ENCODE results near the gene SYT7.

GRCh38 chr11:61477126-61477525 lies 103.8 kb downstream of the SYT7 start:
- TF ChIP-seq CTCF (IDR thresholded peaks at IDR 0.05) (no peak), POLR2A (IDR thresholded peaks at IDR 0.05) (no peak)
